Measurements from ENCODE around the gene BUD31.
"Not testable (repeated sequence)": the region's sequence is repeated elsewhere in the genome, so short reads cannot be mapped to it uniquely, and the experiment has no call there.

The BUD31 gene

DNA sequence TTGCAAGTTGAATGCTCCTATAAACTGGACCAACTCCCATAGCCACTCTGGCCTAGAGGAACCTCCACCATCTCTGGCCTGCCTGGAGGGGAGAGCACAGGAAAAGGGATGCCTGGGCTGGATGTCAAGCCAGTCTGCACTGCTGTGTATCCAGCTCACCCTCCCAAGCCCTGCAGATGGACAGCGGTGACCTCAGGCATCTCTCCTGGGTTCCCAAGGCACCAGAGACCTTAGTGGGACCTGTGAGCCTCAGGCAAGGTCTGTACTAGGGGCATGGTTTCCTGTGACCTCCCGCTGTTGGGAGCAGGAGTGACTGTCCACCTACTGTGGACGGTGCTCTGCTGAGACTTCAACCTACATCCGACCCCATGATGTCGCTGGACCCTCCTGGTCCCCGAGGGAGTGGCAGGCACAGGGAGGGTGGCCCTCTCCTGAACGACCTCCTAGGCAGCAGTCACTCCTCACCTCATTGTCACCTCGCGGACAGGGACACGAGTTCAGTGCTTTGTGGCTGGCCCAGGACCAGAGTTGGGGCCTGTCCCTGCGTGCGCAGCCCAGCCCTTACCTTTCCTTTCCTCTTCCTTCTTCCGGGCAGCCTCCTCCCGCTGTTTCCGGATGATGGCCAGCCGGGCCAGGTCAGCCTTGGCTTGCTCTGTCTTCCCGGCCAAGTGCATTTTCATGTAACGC is 11.3 kb upstream of the BUD31 start:
- in situ Hi-C loops (cut with MboI; ENCODE audit: low sequenced_read_pairs), result no loop called here

DNA sequence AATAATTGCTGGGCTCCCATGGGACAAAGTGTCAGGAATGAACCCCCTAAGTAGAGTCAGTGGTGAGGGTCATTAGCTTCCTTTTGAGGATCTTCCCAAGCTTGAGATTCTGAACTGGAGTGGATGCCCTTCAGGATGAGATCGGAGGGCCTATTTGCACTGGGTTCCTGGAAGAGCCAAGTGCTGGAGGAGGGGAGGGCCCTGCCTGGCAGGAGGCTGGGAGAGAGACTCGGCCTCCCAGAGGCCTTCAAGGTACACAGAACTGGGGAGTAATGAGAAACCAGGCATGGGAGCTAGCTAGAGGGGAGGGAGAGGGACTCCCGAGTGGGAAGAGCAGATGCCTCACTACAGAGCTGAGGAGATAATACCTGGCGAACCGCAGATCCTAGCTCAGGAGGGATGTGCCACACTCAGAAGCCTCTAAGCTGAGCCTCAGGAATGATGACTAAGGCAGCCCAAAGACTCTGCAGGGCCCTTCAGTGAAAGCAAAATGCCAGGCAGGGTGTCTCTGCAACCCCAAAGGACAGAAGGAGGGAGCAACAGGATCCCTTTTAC is 9.8 kb upstream of the BUD31 start:
- in situ Hi-C loops (cut with MboI; ENCODE audit: low sequenced_read_pairs), result no loop called here

DNA sequence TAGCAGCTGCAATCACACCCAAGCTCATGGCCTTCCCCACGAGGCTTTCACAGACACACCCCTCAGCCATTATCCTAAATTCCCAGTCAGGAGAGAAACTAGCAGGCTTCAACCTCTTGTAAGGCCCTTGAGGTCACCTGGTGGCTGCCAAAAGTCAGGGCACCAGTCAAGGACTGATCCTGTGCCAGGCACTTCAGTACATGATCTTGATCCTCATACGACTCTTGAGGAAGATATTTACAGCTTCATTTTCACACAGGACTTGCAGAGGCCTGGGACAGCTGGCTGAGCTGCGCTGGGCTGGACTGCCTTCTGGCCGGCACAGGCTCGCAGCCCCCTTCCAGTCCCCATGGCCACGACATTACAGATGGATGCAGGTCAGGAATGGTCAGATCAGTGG is 9.2 kb upstream of the BUD31 start:
- in situ Hi-C loops (cut with MboI; ENCODE audit: low sequenced_read_pairs), result no loop called here

DNA sequence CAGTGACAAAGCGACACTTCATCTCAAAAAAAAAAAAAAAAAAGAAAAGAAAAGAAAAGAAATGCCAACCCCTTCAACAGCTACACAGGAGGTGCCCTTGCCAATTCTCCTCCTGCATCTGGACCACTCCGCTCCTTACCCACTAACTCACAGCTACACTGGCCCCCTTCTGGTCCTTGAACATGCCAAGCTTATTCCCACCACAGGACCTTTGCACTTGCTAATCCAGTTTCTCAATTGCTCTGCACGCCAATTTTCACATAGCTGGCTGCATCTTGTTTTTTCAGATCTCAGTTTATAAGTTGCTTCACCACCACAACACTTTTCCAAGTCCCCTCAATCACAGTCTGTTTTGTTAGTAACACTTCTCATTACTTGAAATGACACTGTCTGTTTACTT is 5.9 kb upstream of the BUD31 start:
- in situ Hi-C loops (cut with MboI; ENCODE audit: low sequenced_read_pairs), result no loop called here

DNA sequence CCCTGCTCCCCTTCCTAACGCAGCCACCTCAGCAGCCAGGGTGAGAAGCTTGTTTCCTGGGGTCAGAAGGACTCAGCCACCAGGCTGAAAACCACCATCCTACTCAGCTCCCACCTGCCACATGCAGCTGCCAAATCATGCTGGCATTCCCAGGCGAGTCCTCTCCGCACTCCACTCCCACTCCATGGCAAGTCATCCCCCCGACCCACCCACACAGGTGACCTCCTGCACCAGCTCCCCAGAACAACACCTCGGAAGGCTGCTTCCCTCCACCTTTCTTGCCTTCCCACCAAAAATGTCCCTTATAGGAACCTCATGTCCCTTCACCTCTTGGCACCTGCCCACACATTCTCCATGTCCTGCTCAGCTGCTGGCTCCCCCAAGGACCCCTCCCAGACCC is 5.0 kb upstream of the BUD31 start:
- in situ Hi-C loops (cut with MboI; ENCODE audit: low sequenced_read_pairs), result no loop called here

DNA sequence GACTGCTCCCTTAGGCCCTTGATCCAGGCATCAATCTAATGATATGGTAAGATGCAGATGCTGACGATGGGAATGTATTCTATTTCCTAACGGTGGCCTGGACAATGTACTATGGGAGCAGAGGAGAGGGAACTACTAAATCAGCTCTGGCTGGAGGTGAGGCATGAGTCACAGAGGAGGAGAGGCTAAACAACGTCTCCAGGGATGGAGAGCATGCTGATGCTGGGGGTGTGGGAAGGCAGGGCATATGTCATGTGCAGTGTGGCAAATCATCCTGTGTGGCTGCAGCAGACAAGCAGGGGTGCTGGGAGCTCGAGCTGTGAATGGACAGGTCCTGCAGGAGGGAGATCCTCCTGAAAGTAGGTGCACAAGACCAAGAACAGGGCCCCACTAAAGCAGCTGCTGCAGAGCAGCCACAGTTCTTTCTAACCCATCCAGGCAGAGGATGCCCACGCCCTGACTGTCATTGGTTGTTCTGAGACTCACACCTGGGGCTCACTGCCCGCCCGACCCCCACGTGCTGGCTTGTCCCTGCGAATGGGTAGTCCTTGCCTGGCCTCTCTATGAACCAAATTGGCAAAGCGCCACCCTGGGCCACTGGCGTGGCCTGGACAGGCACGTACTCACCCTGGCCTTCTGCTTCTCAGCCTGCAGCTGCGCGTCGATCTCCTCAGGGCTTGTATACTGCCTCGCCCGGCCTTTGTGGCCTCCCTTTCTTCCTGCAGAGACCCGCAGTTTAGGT is 4.4 kb upstream of the BUD31 start:
- in situ Hi-C loops (cut with MboI; ENCODE audit: low sequenced_read_pairs), result no loop called here

DNA sequence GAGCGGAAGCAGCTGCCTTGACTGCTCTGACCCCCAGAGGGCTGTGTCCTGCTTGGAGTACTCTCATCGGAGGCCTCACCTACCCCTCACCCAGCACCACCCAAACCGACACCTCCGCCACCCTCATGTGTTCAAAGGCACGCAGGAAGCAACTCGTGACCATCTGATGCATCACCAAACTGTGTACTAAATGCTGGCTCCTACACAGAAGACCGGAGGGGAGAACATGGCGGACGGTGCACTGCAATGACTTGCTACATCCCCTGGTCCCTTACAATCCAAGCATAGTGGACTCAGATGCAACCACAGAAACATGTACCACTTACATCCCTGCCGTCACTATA is 3.8 kb upstream of the BUD31 start:
- in situ Hi-C loops (cut with MboI; ENCODE audit: low sequenced_read_pairs), result no loop called here

DNA sequence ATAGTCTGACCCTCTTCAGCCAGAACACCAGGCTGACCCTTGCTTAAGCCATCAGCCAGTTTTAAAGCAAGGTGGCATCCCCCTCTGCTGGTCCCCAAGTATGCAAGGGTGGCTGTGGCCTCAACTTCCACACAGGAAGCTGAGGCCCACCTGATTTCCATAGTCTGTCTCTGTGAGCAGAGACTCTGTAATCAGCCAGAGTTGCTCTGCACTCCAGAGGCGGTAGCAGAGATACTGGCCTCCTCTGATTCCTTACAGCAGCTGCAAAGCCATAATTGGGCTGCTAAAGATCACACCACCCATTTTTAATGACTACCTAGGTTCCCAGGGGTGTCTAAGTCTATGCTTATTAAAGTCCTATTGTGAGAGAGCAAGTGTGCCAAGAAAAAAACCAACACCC is 2.2 kb upstream of the BUD31 start:
- in situ Hi-C loops (cut with MboI; ENCODE audit: low sequenced_read_pairs), result no loop called here

DNA sequence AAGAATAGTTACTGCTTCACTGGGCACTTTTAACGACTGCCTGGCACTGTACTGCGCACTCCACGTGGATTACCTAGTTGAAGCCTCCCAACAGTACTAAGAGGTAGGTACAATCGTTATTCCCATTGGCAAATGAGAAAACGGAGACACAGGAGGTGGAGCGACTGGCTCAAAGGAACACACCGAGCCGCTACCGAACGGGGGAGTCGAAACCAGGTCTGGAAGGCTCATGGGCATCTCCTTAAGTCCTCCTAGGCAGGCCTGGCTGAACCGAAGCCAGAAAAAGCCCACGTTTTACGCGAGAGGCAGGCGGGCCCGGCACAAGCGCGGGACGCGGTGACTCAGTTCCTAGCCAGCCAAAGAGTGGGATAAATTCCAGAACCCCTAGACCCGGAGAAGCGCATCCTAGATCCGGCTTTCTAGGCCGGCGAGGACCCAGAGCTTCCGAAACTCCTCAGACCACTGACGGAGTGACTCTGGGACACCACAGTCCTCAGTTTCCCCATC is 844 bp upstream of the BUD31 start:
- in situ Hi-C loops (cut with MboI; ENCODE audit: low sequenced_read_pairs), result no loop called here

DNA sequence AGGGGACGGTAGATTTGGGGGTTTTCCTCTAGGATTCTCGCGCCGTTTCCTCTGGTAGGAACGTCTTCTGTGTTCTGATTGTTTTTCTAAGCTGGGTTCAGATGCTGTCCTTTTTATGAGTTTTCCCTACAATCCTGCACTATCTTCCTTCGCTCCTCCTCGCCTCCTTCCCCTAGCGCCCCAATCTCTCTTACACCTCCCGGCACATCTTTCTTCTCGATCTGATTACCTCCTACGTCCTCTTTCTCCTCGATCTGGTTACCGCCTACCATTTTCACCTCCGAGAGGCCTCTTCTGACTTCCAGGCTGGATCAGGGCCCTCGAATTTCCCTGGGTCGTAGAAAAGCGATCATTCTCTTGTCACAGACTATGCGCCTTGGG is 413 bp downstream of the BUD31 start:
- in situ Hi-C loops (cut with MboI; ENCODE audit: low sequenced_read_pairs), result no loop called here

DNA sequence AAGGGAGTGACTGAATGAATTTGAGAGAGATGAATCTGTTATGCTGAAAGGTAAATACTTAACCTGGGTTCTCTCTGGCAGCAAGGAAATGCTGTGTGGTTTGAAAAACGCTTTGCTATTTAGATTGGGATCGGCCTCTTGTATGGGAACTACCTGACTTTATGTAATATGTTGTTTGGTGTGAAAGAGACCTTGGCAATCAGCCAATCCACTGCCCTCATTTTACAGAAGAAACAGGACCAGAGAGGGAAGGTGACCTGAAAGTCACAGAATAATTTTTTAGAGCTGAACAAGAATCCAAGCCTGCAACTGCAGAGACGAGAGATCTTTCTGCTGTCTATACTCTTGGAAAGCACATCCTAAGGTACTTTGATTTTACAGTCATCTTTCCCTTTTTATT is 1.0 kb downstream of the BUD31 start:
- in situ Hi-C loops (cut with MboI; ENCODE audit: low sequenced_read_pairs), result no loop called here

DNA sequence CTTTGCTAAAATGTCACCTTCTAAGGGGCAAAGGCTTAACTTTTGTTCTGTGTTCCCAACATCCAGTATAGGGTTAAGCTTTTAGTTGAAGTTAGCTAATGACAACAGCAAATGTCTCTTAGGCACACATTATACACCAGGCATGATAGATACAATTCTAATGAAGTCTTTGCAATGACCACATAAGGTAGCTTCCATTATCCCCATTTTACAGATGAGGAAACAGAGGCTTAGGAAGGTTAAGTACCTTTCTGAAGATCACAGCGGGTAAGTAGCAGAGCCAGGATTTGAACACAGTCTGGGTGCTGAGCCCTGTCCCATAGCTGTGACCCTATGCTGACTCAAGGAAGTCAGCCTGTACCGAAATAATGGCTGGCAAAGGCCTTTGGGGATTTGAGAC is 1.9 kb downstream of the BUD31 start:
- in situ Hi-C loops (cut with MboI; ENCODE audit: low sequenced_read_pairs), result no loop called here

DNA sequence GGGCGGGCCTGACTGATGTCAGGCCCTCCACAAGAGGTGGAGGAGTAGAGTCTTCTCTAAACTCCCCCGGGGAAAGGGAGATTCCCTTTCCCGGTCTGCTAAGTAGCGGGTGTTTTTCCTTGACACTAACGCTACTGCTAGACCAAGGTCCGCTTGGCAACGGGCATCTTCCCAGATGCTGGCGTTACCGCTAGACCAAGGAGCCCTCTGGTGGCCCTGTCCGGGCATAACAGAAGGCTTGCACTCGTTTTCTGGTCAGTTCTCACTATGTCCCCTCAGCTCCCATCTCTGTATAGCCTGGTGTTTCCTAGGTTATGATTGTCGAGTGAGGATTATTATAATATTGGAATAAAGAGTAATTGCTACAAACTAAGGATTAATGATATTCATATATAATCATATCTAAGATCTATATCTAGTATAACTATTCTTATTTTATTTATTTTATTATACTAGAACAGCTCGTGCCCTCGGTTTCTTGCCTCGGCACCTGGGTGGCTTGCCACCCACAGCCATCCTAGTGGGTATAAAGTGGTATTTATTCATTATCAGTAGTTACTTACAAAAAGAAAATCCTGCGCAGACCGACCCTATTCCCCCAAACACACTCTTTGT is 6.9 kb downstream of the BUD31 start:
- in situ Hi-C loops (cut with MboI; ENCODE audit: low sequenced_read_pairs), result not testable (repeated sequence)

DNA sequence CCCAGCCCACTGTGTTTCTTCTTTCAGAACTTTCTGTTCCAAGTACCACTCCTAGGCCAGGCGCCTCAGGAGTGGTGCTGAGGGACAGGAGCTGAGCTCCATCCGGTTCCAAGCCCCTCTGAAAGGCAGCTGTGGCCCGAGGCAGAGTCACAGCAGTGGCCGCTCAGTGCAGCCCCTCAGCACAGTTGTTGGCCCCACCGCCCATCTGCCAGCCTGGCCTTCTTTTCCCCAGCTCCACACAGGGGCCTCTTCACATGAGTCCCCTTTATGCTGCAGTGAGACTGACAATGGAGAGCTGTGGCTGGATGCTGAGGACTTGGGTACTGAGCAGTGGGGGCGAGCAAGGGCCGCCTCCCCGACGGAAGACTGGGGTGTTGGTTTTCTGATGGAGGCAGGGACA is 9.5 kb downstream of the BUD31 start:
- in situ Hi-C loops (cut with MboI; ENCODE audit: low sequenced_read_pairs), result no loop called here

DNA sequence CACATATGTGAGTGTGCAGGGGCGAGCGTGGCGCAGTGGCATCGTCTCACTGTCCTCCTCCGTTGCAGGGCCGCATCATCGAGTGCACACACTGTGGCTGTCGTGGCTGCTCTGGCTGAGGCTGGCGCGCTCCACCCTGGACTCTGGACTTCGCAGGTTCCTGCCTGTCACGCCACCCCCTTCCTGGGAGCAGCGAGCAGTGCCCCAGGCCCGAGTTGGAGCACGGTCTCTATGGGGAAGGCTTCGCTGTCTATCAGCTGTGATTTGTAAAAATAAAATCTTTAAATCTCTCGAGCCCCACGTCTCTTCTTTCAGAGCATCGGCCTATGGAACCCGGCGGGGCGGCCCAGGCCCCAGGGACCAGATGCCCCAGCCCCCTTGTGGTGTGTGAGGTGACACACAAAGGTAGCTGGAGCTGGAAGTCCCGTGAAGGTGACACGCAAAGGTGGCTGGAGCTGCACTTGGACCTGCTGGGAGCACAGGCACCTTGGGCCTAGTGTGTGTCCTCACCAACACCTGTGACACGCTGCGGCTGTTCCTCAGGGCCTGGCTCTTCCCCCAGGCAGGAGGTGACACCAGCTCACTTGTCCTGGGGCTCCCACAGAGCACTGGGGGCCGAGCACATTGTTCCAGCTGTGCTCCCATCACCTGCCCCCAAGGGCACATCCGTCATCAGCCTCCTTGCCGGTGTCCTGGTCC is 10.7 kb downstream of the BUD31 start:
- in situ Hi-C loops (cut with MboI; ENCODE audit: low sequenced_read_pairs), result no loop called here

DNA sequence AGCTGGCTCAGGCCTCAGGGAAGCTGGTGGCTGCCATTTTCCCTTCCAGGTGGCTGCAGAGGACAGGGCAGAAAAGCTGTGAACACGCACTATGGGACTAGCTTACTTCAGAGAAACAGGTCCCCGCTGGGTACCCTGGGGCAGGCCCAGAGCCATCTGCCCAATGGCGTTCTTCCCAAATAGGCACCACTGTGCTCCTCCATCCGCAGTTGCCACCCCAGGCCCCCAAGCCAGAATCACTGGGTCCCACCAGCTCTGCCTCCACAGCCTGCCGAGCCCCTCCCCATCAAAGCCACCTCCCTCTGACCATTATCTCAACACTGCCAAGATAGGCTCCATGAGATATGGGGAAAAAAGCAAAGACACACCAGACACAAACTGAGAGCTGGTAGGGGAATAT is 11.4 kb downstream of the BUD31 start:
- in situ Hi-C loops (cut with MboI; ENCODE audit: low sequenced_read_pairs), result no loop called here

DNA sequence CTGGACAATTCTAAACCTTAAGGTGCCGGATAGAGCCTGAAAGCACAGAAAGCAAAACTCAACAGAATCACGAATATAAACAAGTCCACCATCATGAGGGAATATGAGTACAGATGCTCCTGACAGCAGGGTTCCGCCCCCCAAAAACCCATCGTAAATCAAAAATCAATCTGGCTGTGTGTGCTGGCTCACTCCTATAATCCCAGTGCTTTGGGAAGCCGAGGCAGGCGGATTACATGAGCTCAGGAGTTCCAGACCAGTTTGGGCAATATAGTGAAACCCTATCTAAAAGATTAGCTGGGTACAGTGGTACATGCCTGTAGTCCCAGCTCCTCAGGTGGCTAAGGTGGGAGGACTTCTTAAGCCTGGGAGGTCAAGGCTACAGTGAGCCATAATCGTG is 12.2 kb downstream of the BUD31 start:
- in situ Hi-C loops (cut with MboI; ENCODE audit: low sequenced_read_pairs), result no loop called here

DNA sequence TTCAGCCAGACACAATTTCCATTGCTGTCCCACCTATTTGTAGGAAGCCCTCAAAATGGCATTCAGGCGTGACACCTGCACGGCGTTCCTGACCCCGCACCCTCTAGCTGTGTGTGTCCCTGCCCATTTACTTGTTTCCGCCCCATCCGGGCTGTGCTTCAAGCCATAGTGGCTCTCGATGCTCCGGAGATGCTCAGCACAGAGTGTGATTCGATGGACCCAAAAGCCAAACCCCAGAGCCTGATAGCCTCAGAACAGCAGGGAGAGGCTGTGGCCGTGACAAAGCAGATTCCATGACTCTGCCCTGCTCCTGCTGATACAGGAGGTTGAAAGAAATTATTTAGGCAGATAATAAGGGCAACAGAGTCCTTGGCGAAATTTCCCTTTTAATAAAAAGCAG is 13.4 kb downstream of the BUD31 start:
- in situ Hi-C loops (cut with MboI; ENCODE audit: low sequenced_read_pairs), result no loop called here

DNA sequence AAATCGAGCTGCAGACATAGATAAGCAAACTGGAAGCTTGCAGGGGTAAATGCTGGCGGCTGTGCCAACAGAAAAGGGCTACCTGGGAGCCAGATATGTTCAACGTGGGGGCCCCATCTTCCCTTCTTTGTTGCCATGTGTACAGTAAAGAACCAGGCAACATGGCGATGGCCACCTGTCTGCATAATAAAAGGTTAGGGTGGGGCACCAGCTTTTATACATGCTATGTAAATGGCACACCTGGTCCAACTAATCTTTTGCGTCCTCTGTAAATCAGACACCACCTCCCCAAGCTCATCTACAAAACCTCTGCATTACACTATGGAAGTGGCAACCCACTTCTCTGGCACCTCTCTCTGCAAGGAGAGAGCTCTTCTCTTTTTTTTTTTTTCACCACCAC is 13.9 kb downstream of the BUD31 start:
- in situ Hi-C loops (cut with MboI; ENCODE audit: low sequenced_read_pairs), result no loop called here

DNA sequence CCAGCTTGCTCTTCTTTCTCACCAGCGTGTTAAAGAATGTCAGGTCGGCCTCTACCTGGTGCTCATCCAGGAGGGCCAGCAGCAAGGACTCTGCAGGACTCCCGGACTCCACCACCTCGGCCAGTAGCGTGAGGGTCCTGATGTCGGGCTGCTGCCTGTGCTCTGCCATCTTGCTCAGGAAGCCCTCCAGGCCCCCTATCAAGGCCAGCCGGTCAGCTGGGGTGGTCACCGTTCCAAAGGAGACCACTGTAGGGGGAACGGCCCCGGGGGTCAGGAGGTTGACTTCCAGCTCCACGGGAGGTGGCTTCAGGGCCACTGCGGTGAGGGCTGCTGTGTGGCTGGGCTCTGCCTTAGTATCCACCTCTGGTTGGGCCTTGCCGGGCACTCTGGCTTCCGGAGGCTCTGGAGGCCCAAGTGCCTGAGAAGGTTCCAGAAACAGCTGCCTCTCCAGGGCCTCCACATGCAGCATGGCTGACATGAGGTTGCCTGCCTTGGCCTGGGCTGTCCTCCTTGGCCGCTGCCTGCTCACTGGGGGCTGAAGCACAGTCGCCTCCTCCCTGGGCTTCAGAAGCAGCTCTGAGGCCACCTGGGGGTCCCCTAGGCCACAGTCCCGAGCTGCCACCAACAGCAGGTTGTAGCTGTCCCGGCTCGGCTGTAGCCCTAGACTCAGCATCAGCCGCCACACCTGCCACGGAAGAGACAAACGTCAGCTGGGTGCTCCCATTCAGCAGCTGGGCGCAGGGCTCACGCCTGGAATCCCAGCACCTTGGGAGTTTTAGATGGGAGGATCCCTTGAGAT is 16.4 kb downstream of the BUD31 start:
- in situ Hi-C loops (cut with MboI; ENCODE audit: low sequenced_read_pairs), result no loop called here

Measured in HL-60/S4 treated with retinoic acid at 250 ng/mL for 4 days and 3 days (cell line).